Stimulated activated CD8-positive, alpha-beta memory T cell treated with anti-CD3 and anti-CD28 coated beads, Interleukin-4, amount 100 ng/mL, for 4 hours (primary cell): ENCODE results near the gene ZFPL1.

Source experiments
- DNase-seq, 2 donors: peaks; one replicate each; pipeline ENCODE4 v3.0.0-alpha.2; 2020; ENCODE audit warnings: low read depth in 2 of 2, low spot score in 1 of 2

Gene ZFPL1

DNA sequence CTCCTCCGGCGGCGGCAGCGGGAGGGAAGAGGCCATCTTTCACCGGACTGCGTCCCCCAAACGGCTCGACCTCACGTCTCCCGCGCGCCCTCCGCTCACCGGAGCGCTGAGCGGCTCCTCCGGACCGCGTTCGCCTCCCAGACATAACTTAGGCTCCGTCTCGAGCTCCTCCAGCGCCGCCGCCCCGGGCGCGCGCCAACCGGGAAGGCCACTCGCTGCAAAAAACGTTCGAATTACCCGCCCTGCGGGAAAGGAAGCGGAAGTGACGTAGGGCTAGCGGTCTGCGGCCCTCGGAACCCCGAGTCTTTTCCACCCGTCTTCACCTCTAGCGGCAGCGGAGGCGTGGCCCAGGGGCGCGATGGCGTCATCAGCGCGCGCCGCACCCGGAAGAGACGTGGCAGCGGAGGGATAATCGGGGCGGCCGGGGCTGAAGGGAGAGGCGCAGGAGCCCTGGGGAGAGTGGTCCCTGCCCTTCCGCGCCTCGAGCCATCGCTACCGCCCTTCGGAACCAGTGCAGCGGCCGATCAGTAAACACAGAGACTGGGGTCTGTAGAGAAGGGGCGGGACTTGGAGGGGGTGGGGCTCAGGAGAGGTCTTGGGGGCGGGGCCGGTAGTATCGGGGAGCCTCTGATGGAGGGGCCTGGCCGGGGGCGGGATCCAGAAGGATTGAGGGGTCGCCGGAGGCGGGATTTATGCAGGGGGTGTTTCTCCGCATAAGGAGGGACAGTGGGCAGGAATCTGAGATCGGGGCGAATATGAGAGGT lies at the start of gene ZFPL1, which contains the start of gene CDCA5:
ZFPL1 (plus strand) TSS at position 389 of the 764 bp plus-strand sequence. CDS start 477 bp downstream, outside the sequence.
CDCA5 (minus strand) TSS at position 207 of the 764 bp plus-strand sequence; CDS start at position 145, 62 bp downstream.
- DNase-seq, result peak; percentile 93 to 96

DNA sequence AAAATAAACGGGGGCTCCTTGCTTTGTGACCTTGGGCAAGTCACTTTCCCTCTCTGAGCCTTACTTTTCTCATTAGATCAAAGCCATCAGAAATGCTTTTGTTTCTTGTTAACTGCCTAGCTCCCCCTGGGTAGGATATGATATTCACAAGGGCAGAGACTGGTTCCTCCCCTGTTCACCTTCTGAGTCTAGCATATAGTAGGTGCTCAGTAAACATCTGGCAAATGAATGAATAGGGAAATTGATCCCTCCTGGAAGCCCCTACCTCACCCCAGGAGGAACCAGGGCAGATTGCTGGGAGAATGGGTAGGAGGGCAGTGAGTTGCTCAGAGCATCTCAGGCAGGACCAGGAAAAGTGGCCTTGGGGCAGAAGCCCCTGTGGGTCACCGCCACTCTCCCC lies 49.6 kb upstream of the ZFPL1 start:
- DNase-seq, result no peak

DNA sequence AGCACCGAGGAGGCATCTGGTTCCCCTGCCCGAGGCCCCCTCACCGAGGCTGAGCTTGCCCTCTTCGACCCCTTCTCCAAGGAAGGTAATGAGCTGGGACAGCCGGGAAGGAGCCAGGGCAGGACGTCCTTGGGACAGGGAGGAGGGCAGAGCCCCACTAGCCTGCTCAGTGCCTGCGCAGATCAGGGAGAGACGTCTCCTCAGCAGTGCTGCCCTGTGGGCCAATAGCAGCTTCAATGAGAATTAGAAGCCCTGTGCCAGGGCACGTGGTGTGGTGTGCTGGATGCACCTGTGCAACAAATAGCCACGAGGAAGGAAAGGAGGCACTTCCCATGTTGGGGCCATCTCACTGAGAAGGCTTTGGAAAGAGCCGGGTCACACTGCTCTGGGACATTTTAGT lies 48.4 kb upstream of the ZFPL1 start:
- no peak for DNase-seq

DNA sequence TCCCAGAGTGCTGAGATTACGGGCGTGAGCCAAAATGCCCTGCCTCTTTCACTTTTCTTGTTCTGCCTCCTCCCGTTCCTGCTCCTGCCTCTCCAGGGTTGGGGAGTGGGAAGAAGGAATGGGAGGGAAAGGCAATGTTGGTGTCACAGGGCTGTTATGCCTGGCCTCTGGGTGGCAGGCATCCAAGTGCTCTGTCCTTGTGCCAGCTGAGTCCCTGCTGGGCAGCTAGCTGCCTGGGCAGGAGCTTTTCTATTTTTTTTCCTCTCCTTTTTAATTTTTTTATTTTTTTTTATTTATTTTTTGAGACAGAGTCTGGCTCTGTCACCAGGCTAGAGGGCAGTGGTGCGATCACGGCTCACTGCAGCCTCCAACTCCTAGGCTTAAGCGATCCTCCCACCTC lies 47.1 kb upstream of the ZFPL1 start:
- DNase-seq, result no peak

DNA sequence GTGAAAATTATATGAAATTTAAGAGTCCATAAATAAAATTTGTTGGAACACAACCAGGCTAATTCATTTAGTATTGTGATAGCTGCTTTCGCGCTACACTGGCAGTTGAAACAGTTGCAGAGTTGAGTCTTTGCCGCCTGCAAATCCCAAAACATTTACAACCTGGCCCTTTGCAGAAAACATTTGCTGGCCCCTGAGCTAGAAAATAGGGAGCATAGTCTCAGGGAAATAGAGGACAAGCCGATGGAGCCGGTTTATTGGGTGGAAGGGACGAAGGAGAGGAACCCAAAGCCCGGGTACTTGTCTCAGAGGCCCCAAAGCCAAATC lies 43.5 kb upstream of the ZFPL1 start:
- no peak for DNase-seq

DNA sequence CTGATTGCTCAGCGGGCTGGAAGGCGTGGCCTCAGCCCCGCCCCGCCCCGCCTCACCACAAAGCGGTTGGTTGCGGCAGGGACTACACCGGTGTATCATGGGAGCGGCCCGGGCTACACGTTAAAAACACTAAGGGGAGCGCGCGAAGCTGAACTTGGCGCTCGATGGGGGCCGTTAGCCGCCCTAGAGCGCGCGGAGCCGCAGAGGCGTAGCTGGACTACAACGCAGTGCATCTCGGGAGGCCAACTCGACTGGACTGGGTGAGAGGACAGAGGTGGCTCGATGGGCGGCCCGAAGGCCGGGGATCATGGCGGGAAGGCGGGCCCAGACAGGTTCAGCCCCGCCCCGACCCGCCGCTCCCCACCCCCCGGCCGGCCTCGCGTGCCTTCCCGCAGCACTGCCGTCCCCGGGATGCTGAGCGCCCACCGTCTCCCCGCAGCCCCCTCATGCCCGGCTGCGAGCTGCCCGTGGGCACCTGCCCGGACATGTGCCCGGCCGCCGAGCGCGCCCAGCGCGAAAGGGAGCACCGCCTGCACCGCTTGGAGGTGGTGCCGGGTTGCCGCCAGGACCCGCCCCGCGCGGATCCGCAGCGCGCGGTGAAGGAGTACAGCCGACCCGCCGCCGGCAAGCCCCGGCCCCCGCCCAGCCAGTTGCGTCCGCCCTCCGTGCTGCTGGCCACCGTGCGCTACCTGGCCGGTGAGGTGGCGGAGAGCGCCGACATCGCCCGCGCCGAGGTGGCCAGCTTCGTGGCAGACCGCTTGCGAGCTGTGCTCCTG lies 43.0 kb upstream of the ZFPL1 start, which contains the start of gene SAC3D1:
SAC3D1 (plus strand) TSS at position 364 of the 776 bp plus-strand sequence; CDS start at position 447, 83 bp downstream.
- DNase-seq, result peak; percentile 49 to 70

DNA sequence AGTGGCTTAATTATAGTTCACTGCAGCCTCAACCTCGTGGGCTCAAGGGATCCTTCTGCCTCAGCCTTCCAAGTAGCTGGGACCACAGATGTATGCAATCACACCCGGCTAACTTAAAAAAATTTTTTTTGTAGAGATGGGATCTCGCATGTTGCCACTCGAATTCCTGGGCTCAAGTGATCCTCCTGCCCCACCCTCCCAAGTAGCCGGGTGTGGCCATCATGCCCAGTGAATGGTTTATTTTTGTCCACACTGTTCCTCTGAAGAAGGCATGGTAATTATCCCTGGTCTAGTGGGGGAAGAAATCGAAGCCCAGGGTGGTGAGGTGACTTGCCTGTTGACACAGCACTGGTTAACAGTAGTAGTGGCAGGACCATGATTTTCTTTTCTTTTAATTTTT lies 41.1 kb upstream of the ZFPL1 start:
- DNase-seq, result no peak

DNA sequence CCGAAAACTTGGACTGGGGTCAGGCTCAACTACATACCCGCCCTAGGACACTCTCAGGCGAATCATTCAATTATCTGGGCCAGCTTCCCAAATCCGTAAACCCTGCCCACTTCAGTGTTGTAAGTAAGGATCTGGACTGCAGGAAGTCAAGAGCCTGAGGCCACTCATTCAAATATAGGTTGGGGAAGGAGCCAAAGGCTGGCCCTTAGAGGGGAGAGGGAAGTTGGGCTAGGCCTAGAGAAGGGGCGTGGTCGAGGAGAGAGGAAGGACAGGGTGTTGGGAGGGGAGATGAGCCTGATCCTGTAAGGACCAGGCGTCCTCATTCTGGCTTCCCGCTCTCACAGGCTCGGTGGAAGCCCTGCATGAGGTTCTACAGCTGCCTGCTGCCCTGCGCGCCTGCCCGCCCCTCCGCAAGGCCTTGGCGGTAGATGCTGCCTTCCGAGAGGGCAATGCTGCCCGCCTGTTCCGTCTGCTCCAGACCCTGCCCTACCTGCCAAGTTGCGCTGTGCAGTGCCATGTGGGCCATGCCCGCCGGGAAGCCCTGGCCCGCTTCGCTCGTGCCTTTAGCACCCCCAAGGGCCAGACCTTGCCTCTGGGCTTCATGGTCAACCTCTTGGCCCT lies 40.0 kb upstream of the ZFPL1 start:
- no peak for DNase-seq

DNA sequence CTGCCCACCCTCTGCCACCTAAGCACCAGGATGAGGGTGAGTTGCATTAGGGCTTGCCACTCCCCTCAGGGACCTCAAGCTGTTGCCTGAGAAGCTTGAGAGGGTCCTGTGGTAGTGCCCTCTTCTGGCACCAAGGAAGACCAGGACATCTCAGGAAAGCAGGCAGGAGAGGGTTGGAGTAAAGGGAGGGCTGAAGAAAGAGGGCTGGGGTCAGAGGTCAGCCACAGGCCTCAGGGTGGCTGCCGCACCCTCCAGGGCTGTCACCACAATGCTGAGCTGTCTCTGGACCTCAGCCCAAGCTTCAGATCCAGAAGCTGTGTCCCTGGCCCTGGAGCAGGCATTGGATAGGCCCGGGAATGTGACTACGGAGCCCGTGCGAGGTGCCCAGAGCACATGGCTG lies 39.0 kb upstream of the ZFPL1 start:
- no peak for DNase-seq

DNA sequence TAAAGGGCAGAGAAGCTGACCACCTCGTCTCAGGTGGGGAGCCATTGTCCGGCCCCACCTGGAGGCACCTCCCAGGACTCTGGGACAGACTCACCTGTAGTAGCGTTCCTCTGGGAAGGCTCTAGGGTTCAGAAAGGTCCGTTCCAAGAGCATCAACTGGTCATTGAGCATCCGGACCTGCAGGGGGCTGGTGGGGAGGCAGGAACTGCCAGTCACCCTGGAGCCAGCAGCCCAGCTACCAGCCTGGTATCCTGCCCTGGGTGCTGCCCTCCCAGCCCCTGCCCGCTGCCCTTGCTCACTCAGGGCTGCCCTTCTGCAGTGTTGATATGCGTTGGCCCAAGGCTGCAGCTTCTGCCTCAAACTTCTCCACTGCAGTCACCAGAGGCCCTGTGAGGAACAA lies 38.3 kb upstream of the ZFPL1 start:
- no peak for DNase-seq

DNA sequence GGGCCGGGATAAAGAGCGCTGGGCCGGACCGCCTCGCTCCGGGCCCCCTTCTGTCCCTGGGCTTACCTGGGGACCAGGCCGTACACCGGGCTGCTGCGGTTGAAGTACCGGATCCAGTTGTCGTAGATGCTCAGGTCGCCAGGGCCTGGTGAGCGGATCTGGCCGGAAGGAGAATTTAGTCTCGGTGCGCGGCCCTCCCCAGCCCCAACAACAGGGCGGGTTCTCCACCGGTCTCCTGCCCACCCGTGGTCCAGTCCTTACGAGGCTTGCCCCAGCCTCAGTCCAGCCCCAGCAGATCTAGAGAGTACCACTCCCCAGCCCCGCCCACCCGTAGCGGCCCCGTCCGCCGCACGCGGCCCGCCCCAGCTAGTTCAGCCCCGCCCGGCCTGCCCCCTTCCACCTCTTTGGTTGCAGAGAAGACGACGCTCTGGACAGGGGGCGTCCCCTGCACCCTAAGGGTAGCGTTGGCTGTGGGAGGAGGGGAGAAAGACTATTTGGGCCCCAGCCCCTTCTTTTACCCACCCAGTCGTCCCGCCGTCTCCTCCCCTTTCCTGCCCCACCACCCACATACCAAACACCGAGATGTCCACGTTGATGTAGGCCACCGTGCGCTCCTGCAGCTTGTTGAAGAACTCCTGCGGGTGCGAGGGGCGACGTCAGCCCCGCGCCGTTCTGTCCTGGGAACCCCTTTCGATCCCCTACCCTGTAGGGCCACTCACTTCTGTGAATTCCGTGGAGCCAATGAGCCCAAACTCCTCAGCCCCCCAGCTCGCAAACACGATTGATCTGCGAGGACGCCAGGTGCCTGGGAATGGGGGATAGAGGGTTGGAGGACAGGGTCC lies 36.2 kb upstream of the ZFPL1 start:
- DNase-seq, result no peak

DNA sequence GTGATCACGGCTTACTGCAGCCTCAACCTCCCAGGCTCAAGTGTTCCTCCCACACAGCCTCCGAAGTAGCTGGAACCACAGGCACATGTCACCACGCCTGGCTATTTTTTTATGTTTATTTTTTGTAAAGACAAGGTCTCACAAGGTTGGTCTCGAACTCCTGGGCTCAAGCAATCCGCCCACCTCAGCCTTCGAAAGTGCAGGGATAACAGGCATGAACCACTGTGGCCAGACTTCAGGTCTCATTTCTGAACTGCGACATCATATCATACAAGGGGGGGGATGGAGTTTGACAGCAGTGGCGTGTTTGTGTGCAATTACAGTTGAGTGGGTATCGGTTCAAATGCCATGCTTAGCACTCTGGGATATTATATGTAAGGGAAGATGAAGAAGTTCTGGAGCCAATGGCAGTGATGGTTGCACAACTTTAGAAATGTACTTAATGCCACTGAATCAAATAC lies 32.6 kb upstream of the ZFPL1 start:
- no peak for DNase-seq

DNA sequence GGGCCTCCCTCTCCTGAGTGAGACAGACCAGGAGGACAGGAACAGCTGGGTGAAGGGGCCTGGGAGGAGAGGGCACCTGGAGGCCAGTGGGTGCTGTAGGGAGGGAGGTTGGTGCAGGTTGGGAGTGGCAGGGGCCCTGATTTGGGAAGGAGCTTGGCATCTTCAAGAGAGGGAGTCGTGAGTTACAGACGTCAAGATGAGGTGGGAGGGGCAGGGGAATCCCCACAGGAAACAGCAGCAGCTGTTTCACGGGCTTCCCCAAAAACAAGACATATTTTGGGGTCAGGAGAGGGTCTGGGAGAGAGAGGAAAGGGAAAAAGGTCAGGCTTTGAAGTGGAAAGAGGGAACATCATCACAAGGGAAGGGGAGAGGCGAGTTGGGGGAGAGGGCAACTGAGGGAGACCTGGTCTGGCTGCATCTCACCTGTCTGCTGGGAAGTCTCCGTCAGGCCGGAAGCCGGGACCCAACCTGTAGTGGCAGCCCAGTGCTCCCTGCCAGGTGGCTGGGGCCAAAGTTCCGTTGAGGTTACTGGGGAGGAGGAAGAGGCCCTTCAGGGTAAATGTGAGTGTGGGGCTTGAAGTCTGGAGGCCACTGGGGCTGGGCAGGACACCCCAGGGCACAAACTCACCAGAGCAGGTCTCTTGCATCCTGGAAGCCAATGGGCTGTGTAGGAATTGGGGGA lies 30.1 kb upstream of the ZFPL1 start:
- DNase-seq, result no peak

DNA sequence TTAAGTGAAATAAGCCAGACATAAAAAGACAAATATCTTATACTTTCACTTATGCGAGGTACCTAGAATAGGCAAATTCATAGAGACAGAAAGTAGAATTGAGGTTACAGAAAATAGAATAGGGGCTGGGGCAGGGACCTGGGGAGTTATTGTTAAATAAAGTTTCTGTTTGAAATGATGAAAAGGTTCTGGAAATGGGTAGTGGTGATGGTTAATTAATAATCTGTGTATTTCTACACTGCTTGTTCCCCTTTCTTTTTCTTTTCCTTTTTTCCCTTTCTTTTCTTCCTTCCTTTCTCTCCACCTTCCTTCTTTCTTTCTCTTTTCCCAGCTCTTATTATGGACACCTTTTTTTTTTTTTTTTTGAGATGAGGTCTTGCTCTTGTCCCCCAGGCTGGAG lies 28.5 kb upstream of the ZFPL1 start:
- DNase-seq, result no peak

DNA sequence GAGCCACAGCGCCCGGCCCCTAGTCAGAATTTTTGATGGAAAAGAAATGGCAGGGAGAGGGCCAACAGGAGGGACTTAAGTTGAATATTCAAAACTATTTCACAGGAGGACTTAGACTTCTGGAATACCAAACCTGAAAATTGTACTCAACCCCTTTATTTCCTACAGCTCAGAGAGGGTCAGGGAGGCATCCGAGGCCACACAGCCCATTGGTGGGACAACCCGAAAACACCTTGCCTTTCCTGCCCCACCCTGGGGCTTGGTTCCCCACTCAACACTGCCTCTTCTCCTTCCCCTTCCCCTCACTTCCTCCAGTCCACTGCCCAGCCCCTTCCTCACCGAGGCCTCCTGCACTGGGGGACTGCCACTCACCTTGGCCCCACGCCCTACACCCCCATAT lies 27.0 kb upstream of the ZFPL1 start:
- DNase-seq, result no peak

DNA sequence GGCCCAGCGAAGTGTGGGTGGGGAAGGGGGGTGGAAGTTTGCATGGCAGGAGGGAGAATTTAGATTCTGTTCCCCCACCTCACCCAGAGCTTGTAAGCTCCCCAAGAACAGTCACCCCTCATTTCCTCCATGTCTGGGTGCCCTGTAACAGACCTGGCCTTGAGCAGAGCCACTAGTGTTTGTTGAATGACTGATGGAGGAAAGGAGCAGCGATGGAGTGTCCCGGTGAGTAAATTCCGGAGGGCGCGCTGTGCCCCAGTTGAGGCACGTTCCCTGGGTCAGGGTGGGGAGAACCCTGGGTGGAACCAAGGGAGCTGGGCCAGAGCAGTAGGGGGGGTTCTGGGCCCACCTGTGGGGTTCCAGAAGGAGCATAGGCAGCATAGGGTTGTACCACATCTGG lies 26.5 kb upstream of the ZFPL1 start:
- no peak for DNase-seq

DNA sequence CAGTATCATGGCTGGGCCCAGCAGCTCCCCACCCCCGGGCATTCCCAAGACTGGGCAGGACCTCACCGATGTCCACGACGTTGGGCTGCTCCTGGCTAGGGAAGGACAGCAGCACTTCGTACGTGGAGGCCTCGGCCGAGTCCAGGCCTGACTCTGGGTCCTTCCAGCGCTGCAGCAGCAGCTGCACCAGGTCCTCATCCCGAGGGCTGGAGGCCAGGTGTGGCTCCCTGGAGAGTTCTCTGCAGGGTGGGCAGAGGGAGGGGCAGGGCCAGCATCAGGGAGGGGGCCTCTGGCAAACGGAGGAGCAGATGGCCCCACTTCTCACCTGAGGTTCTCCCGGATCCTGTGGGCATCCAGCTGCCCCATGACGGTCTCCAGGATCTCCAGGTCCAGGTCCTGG lies 26.0 kb upstream of the ZFPL1 start:
- no peak for DNase-seq

DNA sequence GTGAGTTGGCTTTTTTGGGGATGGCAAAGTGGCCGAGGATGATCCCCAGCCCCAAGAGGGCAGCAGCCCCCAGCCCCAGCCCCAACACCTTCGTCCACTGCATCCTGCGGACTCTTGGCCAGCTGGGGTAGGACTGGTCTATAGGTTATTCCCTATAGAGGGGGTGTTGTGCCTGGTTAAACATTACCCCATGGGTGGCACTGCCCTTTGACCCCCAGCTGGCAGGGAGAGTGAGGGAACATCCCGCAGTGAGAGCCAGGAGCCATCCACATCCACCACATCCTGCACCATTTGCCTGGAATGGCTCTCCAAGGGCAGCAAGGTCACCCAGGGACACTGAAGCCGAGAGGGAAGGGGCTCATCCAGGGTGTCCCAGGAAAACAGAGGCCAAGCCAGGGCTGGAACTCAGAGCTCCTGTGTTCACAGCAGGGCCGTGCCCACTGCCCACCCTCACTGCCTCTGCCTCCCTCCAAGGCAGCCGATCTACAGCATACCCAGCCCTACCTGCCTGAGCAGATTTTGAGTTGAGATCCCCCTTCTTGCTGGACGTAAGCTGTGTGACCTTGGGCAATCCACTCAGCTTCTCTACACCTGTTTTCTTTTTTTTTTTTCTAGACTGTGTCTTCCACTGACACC lies 25.5 kb upstream of the ZFPL1 start, which contains the start of gene NAALADL1:
NAALADL1 (minus strand) TSS at position 135 of the 636 bp plus-strand sequence; CDS start at position 103, 32 bp downstream.
- DNase-seq, result no peak

DNA sequence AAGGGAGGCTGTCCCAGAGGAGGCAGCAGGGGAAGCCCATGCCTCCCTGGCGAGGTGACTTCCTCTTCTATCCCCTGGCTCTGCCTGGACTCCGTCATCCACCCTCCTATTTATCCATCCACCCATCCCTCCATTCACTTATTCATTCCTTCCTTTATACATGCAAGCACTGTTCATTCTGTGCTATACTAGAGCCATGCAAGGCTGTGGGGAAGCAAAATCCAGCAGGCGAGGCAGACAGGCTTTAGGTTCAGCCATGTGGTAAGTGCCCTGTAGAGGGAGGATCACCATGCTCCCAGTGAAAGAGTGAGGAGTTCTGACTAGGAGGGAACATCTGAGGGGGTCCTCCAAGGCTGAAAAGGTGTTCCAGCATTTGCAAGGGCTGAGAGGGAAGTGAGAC lies 24.5 kb upstream of the ZFPL1 start:
- no peak for DNase-seq
